GM12891 (cell line): Measurements from ENCODE around the gene TRIM31.

Experiments used
- DNase-seq: peaks from one replicate; pipeline ENCODE4 v3.0.0; 2011; ENCODE audit warnings: low spot score; ENCODE audit not compliant: insufficient read length
- FAIRE-seq: peaks from 2 replicates; lab custom pipeline; 2011; peaks lifted over from hg19 to GRCh38; lab: Jason Lieb, UNC
- PAX5 ChIP-seq: IDR thresholded peaks from 2 replicates; pipeline ENCODE4 v1.6.1; 2011; ENCODE audit warnings: low read length, moderate library complexity, mild to moderate bottlenecking; ENCODE audit not compliant: insufficient read depth, severe bottlenecking
- POLR2A ChIP-seq: IDR thresholded peaks from 2 replicates; pipeline ENCODE4 v1.6.1; 2011; ENCODE audit warnings: low read depth, low read length, control low read depth
- POLR2AphosphoS5 ChIP-seq: IDR thresholded peaks from 2 replicates; pipeline ENCODE4 v1.6.1; 2011; ENCODE audit warnings: low read depth, low read length, control low read depth
- POU2F2 ChIP-seq: IDR thresholded peaks from 2 replicates; pipeline ENCODE4 v1.6.1; 2011; ENCODE audit warnings: low read depth, mild to moderate bottlenecking, control low read depth, low read length, moderate library complexity
- SPI1 ChIP-seq: IDR thresholded peaks from 2 replicates; pipeline ENCODE4 v1.6.1; 2011; ENCODE audit warnings: low read depth, low read length, control low read depth
- TAF1 ChIP-seq: IDR thresholded peaks from 2 replicates; pipeline ENCODE4 v1.6.1; 2011; ENCODE audit warnings: low read depth, low read length, control low read depth

Gene TRIM31

DNA sequence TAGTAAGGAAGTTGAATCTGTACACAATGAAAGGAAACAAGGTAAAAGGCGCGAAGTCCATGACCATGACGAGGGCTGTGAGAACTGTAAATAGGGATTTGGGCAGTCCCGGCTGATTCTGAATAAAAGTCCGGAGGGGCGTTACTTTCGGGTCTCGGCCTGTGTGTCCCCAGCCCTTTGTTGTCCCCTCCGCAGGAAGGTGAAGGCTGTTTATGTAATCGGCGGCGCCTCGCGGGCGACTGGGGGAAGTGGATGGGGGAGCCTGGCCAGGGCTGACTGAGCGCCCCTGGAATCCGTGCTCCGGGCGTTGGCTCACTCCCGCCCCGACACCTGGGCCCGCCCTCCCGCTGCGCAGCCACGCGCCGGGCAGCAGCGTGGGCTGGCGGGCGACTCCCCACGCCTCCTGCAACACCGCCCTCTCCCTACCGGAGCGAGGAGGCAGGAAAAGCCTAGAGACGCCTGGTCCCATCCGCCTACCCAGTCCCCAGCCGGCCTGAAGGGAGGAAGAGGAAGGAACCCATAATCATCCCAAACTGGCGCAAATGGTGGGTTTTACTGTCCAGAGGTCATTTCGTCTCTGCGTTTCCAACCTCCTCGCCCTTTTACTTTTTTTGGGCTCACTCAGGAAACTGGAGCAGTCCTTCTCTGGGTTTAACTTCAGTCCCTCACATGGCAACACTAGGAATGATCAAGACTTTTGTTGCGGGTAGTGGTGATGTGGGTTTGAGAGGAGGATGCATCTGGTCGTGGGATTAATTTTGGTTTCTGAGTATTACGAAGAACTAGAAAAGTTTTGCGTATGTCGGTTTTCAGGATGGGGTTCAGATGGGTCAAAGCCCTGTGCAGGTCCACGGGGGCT lies 12.1 kb downstream of the TRIM31 start:
- no peak for FAIRE-seq
- DNase-seq: no peak
- TF ChIP-seq SPI1 (no peak), POLR2AphosphoS5 (no peak), TAF1 (no peak), POU2F2 (no peak), POLR2A (no peak), PAX5 (no peak)

DNA sequence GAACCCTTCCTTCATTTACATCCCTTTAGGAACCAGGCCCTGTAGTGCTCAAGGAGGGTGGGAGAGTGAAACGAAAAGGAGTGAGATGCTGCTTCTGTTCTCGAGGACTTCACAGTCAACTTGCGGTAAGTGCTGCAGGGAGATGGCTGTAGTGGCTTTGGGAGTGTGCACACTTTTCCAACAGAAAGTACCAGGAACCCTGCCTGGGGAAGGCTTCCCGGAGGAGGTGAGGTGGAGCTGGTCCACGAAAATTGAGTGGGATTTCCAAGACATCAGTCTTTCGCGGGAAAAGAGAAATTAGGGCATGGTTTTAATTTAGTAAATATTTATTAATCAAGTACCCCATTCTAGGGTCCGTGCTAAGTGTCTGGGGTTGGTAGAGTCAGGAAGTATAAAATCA lies 12.7 kb downstream of the TRIM31 start:
- DNase-seq: no peak
- no peak for TF ChIP-seq TAF1
- no peak for TF ChIP-seq POLR2AphosphoS5
- TF ChIP-seq SPI1: no peak
- TF ChIP-seq POU2F2: no peak
- TF ChIP-seq POLR2A: no peak
- TF ChIP-seq PAX5: no peak
- FAIRE-seq: no peak

DNA sequence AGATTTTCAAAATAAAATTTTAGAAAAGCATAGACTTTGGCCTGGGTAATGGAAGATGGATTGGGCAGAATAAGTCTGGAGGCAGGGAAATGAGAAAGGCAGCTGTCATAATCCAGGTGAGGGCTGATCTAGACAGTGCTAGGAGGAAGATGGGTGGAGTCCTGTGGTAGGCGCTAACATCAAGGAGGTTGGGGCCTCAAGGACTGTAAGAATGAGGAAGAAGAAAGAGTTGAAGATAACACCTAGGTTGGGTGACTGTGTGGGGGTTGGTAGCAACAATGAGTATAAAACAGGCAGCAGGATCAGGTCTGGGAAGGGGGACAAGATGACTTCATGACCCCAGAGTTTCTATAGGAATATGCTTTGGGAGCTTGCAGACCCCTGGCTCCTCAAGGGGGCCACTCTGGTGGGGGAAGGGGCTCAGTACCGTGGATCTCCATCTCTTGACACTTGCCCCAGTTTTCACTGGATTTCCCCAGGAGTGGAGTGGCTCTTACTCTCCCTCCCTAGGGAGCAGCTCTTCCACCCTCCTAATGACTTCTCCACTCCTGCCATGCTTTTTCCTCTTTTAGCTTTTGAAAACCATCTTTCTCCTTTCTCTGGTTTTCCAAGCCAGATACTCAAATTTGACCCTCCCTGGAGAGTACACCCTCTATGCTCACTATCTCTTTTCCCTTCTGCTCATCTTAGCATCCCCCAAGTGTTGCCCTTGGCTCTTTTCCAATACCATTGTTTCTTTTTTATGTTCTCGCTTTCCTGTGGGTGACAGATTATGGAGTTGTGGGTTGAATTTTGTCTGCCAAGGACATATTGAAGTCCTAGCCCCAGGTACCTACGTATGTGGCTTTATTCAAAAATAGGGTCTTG lies 14.8 kb downstream of the TRIM31 start:
- DNase-seq: no peak
- no peak for FAIRE-seq
- TF ChIP-seq TAF1 (no peak), POLR2AphosphoS5 (no peak), SPI1 (no peak), POU2F2 (no peak), POLR2A (no peak), PAX5 (no peak)

DNA sequence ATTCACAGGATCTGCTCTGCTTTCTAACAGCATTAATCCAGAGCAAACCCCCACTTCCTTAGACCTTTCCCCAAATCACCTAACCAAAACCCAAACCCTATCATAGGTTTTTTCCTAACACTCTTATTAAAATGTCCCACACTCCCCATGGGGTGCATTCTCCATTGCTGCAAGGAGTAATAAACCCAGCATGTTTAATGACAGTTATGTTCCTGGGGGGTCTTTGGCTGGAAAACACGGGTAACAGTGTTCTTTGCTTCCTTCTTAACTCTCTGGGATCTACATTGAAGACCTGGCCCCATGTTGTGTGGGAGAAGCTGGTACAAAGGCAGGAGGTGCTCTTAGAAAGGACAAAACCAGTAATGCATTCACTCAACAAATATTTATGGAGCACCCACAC lies 16.1 kb downstream of the TRIM31 start:
- no peak for DNase-seq
- TF ChIP-seq SPI1: no peak
- TF ChIP-seq POU2F2: no peak
- TF ChIP-seq POLR2A: no peak
- no peak for TF ChIP-seq POLR2AphosphoS5
- no peak for TF ChIP-seq TAF1
- TF ChIP-seq PAX5: no peak
- FAIRE-seq: no peak

DNA sequence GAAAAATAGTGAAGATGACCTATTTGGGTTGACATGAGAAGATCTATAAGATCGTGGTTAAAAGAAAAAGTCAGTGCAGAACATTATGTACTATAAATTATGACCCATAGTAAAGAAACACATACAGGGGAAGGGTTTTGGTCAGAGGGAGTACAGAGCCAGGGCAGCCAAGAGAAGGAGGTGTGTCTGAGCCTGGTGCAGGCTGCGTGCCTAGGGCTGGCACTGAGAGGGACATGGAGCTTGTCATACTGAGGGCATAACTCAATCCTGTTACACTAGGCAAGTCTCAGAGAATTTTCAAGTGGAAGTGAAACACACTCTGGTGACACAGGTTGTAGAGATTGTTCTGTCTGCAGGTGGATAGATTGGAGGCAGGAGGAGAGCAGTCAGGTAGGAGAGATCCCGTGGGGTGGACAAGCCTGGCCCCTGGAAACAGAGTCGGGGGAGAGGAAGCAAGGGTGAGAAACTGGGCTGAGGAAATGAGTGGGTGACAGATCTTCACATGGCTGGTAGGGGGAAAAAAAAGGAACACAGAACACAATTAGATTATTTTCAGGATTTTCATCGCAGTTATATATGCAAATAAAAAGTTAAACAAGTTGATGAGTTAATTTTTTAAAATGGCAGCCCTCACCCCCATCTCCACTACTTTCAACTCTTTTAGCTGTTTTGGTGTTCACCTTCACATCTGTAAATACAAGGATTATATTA lies 18.8 kb downstream of the TRIM31 start:
- no peak for FAIRE-seq
- no peak for TF ChIP-seq PAX5
- TF ChIP-seq POLR2A: no peak
- TF ChIP-seq POU2F2: no peak
- TF ChIP-seq TAF1: no peak
- TF ChIP-seq POLR2AphosphoS5: no peak
- no peak for TF ChIP-seq SPI1
- no peak for DNase-seq

DNA sequence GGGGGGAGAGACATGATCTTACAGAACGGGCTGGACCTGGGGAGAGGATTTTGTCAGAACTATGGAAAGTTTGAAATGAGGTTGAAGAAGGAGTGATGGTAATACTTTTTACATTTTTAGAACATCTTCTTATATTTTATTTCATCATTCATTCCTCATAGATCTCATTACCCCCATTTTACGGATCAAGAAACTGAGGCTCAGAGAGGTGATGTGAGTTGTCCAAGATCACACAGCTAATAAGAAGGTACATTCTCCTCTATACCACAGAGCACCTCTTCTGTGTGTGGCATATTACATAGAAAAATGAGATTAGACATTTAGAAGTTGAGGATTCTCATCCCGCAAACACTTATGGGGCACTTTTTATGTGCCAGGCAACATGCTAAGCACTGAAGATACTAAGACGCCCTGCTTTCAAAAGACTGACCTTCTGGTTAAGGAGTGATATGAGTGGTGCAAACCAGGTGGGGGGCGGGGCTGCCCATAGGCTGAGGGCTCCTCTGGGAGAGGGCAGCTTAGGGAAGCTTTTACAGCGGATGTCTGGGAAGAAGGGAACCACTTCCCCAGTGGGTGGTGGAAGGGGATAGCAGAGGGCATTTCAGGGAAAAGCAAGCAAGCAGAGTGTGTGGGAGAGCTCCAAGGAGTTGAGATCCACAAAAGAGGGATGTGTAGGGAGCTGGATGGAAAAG lies 19.9 kb downstream of the TRIM31 start:
- TF ChIP-seq POU2F2: no peak
- TF ChIP-seq POLR2A: no peak
- no peak for TF ChIP-seq POLR2AphosphoS5
- TF ChIP-seq SPI1: no peak
- TF ChIP-seq TAF1: no peak
- no peak for TF ChIP-seq PAX5
- FAIRE-seq (no peak), DNase-seq (no peak)

DNA sequence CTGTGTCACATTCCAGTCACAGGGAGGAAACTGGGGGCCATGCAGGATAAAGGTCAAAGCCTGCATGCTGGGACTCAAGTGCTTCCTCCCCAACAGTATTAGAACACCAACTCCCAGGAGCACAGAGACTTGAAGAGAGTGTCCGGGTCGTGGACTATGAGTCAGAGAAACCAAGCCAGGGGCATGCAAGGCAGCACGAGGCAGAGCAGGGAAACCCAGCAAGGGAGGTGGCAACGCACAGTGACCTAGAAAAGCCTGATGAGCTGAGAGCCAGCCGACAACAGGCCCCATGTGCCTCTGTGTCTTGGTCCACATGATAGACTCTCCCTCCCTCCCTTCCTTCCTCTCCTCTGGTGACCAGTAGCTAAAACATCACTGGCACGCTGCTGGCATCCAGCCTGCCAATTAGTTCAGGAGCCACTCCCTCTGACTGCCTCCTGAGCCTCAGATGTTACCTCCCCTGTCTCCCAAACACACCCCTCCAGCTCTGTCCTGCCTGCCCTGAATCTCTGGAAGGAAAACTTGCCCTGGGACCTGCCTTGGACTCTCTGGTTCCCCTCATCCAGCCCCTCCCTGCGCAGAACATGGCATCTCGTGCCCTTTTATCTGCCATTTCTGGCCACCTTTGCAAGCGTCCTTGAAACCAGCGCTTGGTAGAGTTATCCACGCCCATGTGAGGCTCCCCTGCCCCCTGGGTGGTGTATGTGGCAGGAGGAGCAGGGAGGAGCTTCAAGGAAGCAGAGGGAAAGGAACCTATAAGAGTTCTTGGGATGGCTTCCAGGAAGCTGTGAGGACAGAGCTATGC lies 21.1 kb downstream of the TRIM31 start:
- DNase-seq (no peak), FAIRE-seq (no peak)
- no peak for TF ChIP-seq POLR2A
- no peak for TF ChIP-seq SPI1
- no peak for TF ChIP-seq POU2F2
- no peak for TF ChIP-seq TAF1
- TF ChIP-seq PAX5: no peak
- TF ChIP-seq POLR2AphosphoS5: no peak

DNA sequence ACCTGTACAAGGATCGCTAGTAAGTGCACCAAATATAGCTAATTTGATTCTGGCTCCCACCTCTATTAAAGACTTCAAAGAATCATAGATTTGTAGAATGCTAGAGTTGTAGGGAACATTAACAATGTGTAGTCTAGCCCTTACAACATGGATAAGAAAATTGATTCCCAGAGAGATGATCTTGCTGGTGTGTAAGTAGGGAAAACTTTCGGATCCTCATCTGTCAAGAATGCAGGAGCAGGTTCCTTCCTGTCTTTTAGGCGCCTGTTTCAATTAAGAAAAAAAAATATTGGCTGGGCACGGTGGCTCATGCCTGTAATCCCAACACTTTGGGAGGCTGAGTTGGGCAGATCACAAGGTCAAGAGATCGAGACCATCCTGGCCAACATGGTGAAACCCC lies 25.0 kb downstream of the TRIM31 start:
- no peak for FAIRE-seq
- no peak for DNase-seq
- TF ChIP-seq POLR2AphosphoS5 (no peak), POLR2A (no peak), SPI1 (no peak), POU2F2 (no peak), PAX5 (no peak), TAF1 (no peak)
